ENCODE data around the gene EIF2B2. TPM values are rescaled to one million over a fixed set of nuclear protein-coding genes. Genes with fewer than 3 reads are reported as not detected.

The EIF2B2 gene
- total and polyA plus RNA-seq, 2 of the 13 experiments (the other 11 are each of a cell fraction or from before 2014, with no cell fraction given): 54.4 to 78.6 TPM

DNA sequence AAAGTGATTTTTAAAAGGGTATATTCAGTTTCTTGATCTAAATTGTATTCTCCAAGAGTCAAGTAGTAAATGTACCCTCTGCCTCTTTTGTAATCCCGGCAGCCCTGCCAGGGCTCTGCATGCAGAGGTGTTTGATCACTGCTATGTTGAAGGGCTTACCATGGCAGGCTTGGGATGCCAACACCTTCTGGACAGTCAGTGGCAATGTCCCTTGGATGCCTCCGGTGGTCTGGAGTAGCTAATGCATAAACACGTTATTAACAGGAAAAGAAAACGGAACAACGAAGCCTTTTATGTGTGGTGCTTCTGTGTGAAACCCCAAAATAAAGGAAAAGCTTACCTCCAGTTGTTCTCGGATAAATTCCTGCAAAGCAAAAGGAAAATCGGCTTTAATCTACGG lies 19.9 kb downstream of the EIF2B2 start:
- ATAC-seq (peak; percentile 90), FAIRE-seq (peak; percentile 75), DNase-seq (ENCODE audit: low spot score) (peak; percentile 40)
- Histone ChIP-seq H3K4me1 (ENCODE audit: insufficient read depth, low read length) (no peaks in the 10 kb centered on the region), H3K4me2 (ENCODE audit: low read depth, low read length) (no peak overlapping the region), H3K27me3 (ENCODE audit: control insufficient read depth in 1 of 2, insufficient read depth in 2 of 2, low read length in 2 of 2) (no peaks in the 10 kb centered on the region; a peak in 1 of 5 replicates), H3K36me3 (replicated peaks in 1 of 2; ENCODE audit: control insufficient read depth in 1 of 2, insufficient read depth in 2 of 2, low read length in 2 of 2) (peaks cover 8 to 51% of the 10 kb centered on the region in 2 experiments), H3K79me2 (ENCODE audit: insufficient read depth, low read length) (no peaks in the 10 kb centered on the region), H3K9ac (ENCODE audit: insufficient read depth, low read depth, low read length) (no peak overlapping the region), H3K4me3 (replicated peaks in 1 of 3; ENCODE audit: insufficient read depth in 1 of 3, low read depth in 2 of 3, low read length in 3 of 3) (no peak overlapping the region), H2AFZ (ENCODE audit: low read length) (no peak overlapping the region), H4K20me1 (ENCODE audit: insufficient read depth, low read length) (no peaks in the 10 kb centered on the region), H3K9me3 (ENCODE audit: low read length) (no peaks in the 10 kb centered on the region), H3K27ac (ENCODE audit: extremely low read length, insufficient read depth, low read length) (no peak overlapping the region)
- no TSS peak for BruUV-seq (replicated peaks)
- ChIA-PET CTCF (ENCODE audit: low intra/inter-chr PET ratio, low total read pairs) (no interaction called here), POLR2A (interaction anchor here (1.3 to 1.9 kb wide), 2 partner anchors 47 to 71 kb away, joined by 4 to 5 read pairs; partner anchors contain the start of gene ZC2HC1C)
- in situ Hi-C loops (cut with HindIII; ENCODE audit: extremely low pct_ligation_motif_present, low pct_unique_long_range_greater_than_20kb): no loop called here
- 89% methylated on average over 8 of the region's 8 CpGs for WGBS (ENCODE audit: low lambda C conversion rate)
- intact Hi-C loops (cut with micrococcal nuclease; ENCODE audit: unreplicated experiment): loop anchor here (1.0 to 2.0 kb wide), 2 partner anchors 76 to 108 kb away; no protein-coding TSS in a partner anchor
- TF ChIP-seq ISL2 (CRISPR knock-in tag; IDR thresholded peaks at IDR 0.05) (no peak), NFRKB (IDR thresholded peaks at IDR 0.05) (no peak), MLX (CRISPR knock-in tag; IDR thresholded peaks at IDR 0.05) (no peak), ZNF703 (CRISPR knock-in tag; IDR thresholded peaks at IDR 0.05; ENCODE audit: borderline replicate concordance) (no peak), ELF3 (CRISPR knock-in tag; IDR thresholded peaks at IDR 0.05) (no peak), BHLHE40 (IDR thresholded peaks at IDR 0.05; ENCODE audit: low read length) (no peak), ZFP1 (CRISPR knock-in tag; IDR thresholded peaks at IDR 0.05) (no peak), KDM1A (CRISPR knock-in tag; IDR thresholded peaks at IDR 0.05) (no peak), ZNF713 (CRISPR knock-in tag; IDR thresholded peaks at IDR 0.05) (no peak), HOMEZ (CRISPR knock-in tag; IDR thresholded peaks at IDR 0.05; ENCODE audit: low read depth) (peak; percentile 27; the same call in 1 of the 2 replicates), STAG1 (CRISPR knock-in tag; IDR thresholded peaks at IDR 0.05) (peak; percentile 70), SMC3 (IDR thresholded peaks at IDR 0.05; ENCODE audit: low read length) (peak; percentile 18; the same call in 1 of the 2 replicates), KMT2A (CRISPR knock-in tag; IDR thresholded peaks at IDR 0.05) (no peak), IKZF1 (IDR thresholded peaks at IDR 0.05) (no peak), XRCC5 (optimal IDR thresholded peaks at IDR 0.05; ENCODE audit: low read length) (peak; percentile 31)
- TF ChIP-seq, protein P1, sequence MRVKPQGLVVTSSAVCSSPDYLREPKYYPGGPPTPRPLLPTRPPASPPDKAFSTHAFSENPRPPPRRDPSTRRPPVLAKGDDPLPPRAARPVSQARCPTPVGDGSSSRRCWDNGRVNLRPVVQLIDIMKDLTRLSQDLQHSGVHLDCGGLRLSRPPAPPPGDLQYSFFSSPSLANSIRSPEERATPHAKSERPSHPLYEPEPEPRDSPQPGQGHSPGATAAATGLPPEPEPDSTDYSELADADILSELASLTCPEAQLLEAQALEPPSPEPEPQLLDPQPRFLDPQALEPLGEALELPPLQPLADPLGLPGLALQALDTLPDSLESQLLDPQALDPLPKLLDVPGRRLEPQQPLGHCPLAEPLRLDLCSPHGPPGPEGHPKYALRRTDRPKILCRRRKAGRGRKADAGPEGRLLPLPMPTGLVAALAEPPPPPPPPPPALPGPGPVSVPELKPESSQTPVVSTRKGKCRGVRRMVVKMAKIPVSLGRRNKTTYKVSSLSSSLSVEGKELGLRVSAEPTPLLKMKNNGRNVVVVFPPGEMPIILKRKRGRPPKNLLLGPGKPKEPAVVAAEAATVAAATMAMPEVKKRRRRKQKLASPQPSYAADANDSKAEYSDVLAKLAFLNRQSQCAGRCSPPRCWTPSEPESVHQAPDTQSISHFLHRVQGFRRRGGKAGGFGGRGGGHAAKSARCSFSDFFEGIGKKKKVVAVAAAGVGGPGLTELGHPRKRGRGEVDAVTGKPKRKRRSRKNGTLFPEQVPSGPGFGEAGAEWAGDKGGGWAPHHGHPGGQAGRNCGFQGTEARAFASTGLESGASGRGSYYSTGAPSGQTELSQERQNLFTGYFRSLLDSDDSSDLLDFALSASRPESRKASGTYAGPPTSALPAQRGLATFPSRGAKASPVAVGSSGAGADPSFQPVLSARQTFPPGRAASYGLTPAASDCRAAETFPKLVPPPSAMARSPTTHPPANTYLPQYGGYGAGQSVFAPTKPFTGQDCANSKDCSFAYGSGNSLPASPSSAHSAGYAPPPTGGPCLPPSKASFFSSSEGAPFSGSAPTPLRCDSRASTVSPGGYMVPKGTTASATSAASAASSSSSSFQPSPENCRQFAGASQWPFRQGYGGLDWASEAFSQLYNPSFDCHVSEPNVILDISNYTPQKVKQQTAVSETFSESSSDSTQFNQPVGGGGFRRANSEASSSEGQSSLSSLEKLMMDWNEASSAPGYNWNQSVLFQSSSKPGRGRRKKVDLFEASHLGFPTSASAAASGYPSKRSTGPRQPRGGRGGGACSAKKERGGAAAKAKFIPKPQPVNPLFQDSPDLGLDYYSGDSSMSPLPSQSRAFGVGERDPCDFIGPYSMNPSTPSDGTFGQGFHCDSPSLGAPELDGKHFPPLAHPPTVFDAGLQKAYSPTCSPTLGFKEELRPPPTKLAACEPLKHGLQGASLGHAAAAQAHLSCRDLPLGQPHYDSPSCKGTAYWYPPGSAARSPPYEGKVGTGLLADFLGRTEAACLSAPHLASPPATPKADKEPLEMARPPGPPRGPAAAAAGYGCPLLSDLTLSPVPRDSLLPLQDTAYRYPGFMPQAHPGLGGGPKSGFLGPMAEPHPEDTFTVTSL (CRISPR knock-in tag; IDR thresholded peaks at IDR 0.05; ENCODE audit: borderline replicate concordance): no peak
- TF ChIP-seq, protein P2, sequence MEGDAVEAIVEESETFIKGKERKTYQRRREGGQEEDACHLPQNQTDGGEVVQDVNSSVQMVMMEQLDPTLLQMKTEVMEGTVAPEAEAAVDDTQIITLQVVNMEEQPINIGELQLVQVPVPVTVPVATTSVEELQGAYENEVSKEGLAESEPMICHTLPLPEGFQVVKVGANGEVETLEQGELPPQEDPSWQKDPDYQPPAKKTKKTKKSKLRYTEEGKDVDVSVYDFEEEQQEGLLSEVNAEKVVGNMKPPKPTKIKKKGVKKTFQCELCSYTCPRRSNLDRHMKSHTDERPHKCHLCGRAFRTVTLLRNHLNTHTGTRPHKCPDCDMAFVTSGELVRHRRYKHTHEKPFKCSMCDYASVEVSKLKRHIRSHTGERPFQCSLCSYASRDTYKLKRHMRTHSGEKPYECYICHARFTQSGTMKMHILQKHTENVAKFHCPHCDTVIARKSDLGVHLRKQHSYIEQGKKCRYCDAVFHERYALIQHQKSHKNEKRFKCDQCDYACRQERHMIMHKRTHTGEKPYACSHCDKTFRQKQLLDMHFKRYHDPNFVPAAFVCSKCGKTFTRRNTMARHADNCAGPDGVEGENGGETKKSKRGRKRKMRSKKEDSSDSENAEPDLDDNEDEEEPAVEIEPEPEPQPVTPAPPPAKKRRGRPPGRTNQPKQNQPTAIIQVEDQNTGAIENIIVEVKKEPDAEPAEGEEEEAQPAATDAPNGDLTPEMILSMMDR (CRISPR knock-in tag; IDR thresholded peaks at IDR 0.05): peak; percentile 52

All from HepG2 (cell line).